ENCODE data around the gene GPC6.

The GPC6 gene

DNA sequence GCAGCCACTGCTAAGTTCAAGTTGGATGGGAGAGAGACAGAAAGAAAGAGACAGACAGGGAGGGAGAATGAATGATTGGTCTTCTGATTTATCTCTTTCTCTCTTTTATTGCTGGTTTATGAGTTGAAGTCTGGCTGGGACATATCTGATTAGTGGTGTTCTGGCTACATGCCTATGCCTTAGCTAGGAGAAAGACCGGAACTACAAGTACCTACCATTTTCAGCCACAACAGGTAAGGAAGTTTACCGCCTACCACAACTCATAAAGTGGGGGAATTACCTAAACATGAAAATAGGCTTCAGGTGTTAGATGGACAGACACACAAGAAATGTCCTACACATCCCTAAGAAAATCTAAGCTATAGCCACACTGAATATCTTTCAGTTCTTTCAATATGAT lies 36.6 kb upstream of the GPC6 start:
- Histone ChIP-seq H3K36me3 (replicated peaks; ENCODE audit: low read depth, low read length) (no peaks in the 10 kb centered on the region), H3K27ac (ENCODE audit: low read length) (no peak overlapping the region), H3K9ac (ENCODE audit: low read length) (no peak overlapping the region), H3K4me3 (ENCODE audit: low read length) (no peak overlapping the region), H2AFZ (ENCODE audit: low read depth, low read length) (no peak overlapping the region), H3K4me2 (ENCODE audit: low read length) (no peak overlapping the region), H3K9me3 (ENCODE audit: insufficient read depth, low read length) (peaks cover 10% of the 10 kb centered on the region; the same call in 1 of the 2 replicates), H3K27me3 (ENCODE audit: low read depth, low read length) (no peaks in the 10 kb centered on the region), H3K79me2 (ENCODE audit: low read length) (no peaks in the 10 kb centered on the region), H3K4me1 (ENCODE audit: low read length) (no peaks in the 10 kb centered on the region), H4K20me1 (ENCODE audit: insufficient read depth, low read length) (no peaks in the 10 kb centered on the region)
- no peak for TF ChIP-seq EZH2phosphoT487 (IDR thresholded peaks at IDR 0.05; ENCODE audit: low read depth)
- TF ChIP-seq, protein P1, sequence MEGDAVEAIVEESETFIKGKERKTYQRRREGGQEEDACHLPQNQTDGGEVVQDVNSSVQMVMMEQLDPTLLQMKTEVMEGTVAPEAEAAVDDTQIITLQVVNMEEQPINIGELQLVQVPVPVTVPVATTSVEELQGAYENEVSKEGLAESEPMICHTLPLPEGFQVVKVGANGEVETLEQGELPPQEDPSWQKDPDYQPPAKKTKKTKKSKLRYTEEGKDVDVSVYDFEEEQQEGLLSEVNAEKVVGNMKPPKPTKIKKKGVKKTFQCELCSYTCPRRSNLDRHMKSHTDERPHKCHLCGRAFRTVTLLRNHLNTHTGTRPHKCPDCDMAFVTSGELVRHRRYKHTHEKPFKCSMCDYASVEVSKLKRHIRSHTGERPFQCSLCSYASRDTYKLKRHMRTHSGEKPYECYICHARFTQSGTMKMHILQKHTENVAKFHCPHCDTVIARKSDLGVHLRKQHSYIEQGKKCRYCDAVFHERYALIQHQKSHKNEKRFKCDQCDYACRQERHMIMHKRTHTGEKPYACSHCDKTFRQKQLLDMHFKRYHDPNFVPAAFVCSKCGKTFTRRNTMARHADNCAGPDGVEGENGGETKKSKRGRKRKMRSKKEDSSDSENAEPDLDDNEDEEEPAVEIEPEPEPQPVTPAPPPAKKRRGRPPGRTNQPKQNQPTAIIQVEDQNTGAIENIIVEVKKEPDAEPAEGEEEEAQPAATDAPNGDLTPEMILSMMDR (IDR thresholded peaks at IDR 0.05; ENCODE audit: low read depth, low read length), result no peak

DNA sequence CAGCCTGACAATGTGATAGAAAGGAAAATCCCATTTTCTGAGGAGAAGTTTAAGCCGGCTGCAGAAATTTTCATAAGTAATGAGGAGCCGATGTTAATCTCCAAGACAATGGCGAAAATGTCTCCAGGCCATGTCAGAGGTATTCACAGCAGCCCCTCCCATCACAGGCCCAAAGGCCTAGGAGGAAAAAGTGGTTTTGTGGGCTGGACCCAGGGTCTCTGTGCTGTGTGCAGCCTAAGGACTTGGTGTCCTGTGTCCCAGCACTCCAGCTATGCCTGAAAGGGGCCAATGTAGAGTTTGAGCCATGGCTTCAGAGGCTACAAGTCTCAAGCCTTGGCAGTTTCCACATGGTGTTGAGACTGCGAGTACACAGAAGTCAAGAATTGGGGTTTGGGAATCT lies 32.9 kb upstream of the GPC6 start:
- Histone ChIP-seq H3K4me2 (ENCODE audit: low read length) (no peak overlapping the region), H3K4me3 (ENCODE audit: low read length) (no peak overlapping the region), H3K79me2 (ENCODE audit: low read length) (no peaks in the 10 kb centered on the region), H3K9ac (ENCODE audit: low read length) (no peak overlapping the region), H3K36me3 (replicated peaks; ENCODE audit: low read depth, low read length) (peaks cover 3% of the 10 kb centered on the region), H3K9me3 (ENCODE audit: insufficient read depth, low read length) (peaks cover 16% of the 10 kb centered on the region; the same call in 1 of the 2 replicates), H3K27ac (ENCODE audit: low read length) (no peak overlapping the region), H2AFZ (ENCODE audit: low read depth, low read length) (no peak overlapping the region), H4K20me1 (ENCODE audit: insufficient read depth, low read length) (no peaks in the 10 kb centered on the region), H3K27me3 (ENCODE audit: low read depth, low read length) (no peaks in the 10 kb centered on the region), H3K4me1 (ENCODE audit: low read length) (peaks cover 8% of the 10 kb centered on the region; the same call in 1 of the 2 replicates)
- no peak for TF ChIP-seq EZH2phosphoT487 (IDR thresholded peaks at IDR 0.05; ENCODE audit: low read depth)

DNA sequence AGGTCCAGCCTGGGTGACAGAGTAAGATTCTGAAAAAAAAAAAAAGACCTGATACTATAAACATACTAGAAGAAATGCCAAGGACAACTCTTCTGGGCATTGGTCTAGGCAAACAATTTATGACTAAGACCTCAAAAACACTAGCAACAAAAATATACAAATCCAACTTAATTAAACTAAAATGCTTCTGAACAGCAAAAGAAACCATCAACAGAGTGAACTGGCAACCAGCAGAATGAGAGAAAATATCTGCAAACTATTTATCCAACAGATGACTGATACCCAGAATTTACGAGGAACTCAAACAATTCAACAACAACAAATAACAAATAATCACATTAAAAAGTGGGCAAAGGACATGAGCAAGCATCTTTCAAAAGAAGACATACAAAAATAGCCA lies 26.8 kb upstream of the GPC6 start:
- Histone ChIP-seq H3K27ac (ENCODE audit: low read length) (no peak overlapping the region), H4K20me1 (ENCODE audit: insufficient read depth, low read length) (no peaks in the 10 kb centered on the region), H3K79me2 (ENCODE audit: low read length) (no peaks in the 10 kb centered on the region), H3K4me3 (ENCODE audit: low read length) (no peak overlapping the region), H2AFZ (ENCODE audit: low read depth, low read length) (no peak overlapping the region), H3K9ac (ENCODE audit: low read length) (no peak overlapping the region), H3K27me3 (ENCODE audit: low read depth, low read length) (no peaks in the 10 kb centered on the region), H3K4me2 (ENCODE audit: low read length) (no peak overlapping the region), H3K36me3 (replicated peaks; ENCODE audit: low read depth, low read length) (peaks cover 3% of the 10 kb centered on the region), H3K9me3 (ENCODE audit: insufficient read depth, low read length) (peaks cover 7% of the 10 kb centered on the region; the same call in 1 of the 2 replicates), H3K4me1 (ENCODE audit: low read length) (peaks cover 8% of the 10 kb centered on the region; the same call in 1 of the 2 replicates)
- no peak for TF ChIP-seq EZH2phosphoT487 (IDR thresholded peaks at IDR 0.05; ENCODE audit: low read depth)
- TF ChIP-seq, protein P1 (IDR thresholded peaks at IDR 0.05; ENCODE audit: low read depth, low read length), result no peak

DNA sequence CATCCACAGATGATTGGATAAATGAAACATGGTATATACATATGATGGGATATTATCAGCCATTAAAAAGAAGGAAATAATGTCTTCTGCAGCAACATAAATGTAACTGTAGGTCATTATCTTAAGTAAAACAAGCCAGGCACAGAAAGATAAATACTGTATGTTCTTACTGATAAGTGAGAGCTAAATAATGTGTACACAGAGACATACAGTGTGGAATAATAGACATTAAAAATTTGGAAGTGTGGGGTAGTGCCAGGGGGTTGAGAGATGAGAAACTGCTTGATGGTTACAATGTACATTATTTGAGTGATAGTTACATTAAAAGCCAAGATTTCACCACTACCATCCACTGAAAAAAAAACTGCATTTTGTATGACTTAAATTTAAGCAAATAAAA lies 26.0 kb upstream of the GPC6 start:
- Histone ChIP-seq H3K9ac (ENCODE audit: low read length) (no peak overlapping the region), H3K27ac (ENCODE audit: low read length) (no peak overlapping the region), H3K36me3 (replicated peaks; ENCODE audit: low read depth, low read length) (peaks cover under 1% of the 10 kb centered on the region), H2AFZ (ENCODE audit: low read depth, low read length) (no peak overlapping the region), H3K79me2 (ENCODE audit: low read length) (no peaks in the 10 kb centered on the region), H3K9me3 (ENCODE audit: insufficient read depth, low read length) (no peaks in the 10 kb centered on the region; the same call in 1 of the 2 replicates), H3K4me3 (ENCODE audit: low read length) (no peak overlapping the region), H4K20me1 (ENCODE audit: insufficient read depth, low read length) (no peaks in the 10 kb centered on the region), H3K4me1 (ENCODE audit: low read length) (peaks cover 5% of the 10 kb centered on the region; the same call in 1 of the 2 replicates), H3K27me3 (ENCODE audit: low read depth, low read length) (no peaks in the 10 kb centered on the region), H3K4me2 (ENCODE audit: low read length) (no peak overlapping the region)
- TF ChIP-seq EZH2phosphoT487 (IDR thresholded peaks at IDR 0.05; ENCODE audit: low read depth), result no peak
- TF ChIP-seq, protein P1 (IDR thresholded peaks at IDR 0.05; ENCODE audit: low read depth, low read length), result no peak
